SK-N-SH (cell line): ENCODE results near the gene PBX4. TPM values are rescaled to one million over a fixed set of nuclear protein-coding genes. Genes with fewer than 3 reads are reported as not detected.

Source experiments
- CTCF ChIA-PET: fragments of 300-600, 350-600 bp; formaldehyde crosslinking; extraction: SDS; loops from one replicate; lab custom pipeline; 2021; lab: Yijun Ruan, JAX
- POLR2A ChIA-PET: fragments of 350-600 bp; sonication (Branson Sonifier 250); formaldehyde crosslinking; extraction: SDS; loops from one replicate; lab custom pipeline; 2020; ENCODE audit warnings: antibody characterized with exemption, inconsistent platforms; lab: Yijun Ruan, JAX
- DNase-seq: peaks from one replicate; pipeline ENCODE4 v3.0.0; 2012
- H2AFZ ChIP-seq: fragments of 200-600 bp; sonication (generic); 2 replicates; pipeline ENCODE4 v1.8.1; 2016; ENCODE audit warnings: antibody characterized with exemption, mild to moderate bottlenecking, low read depth
- H3F3A ChIP-seq: fragments of 200-600 bp; sonication (generic); replicated peaks from 2 replicates; pipeline ENCODE3; 2016; ENCODE audit warnings: antibody characterized with exemption, mild to moderate bottlenecking; ENCODE audit not compliant: insufficient read depth
- H3K27ac ChIP-seq, 2 experiments: fragments of 200-500 bp in 1 of 2; fragments of 200-600 bp in 1 of 2; sonication (Bioruptor generic) in 1 of 2; sonication (generic), shearing (Covaris generic) in 1 of 2; 2 replicates each; pipeline versions ENCODE4 v1.5.1 to v1.6.1; 2014 to 2016; ENCODE audit warnings: low read depth in 2 of 2, inconsistent platforms in 1 of 2, low read length in 1 of 2, mild to moderate bottlenecking in 1 of 2, mixed read lengths in 1 of 2
- H3K27me3 ChIP-seq: fragments of 200-600 bp; sonication (generic), shearing (Covaris generic); 2 replicates; pipeline ENCODE4 v1.6.1; 2016; ENCODE audit warnings: mixed run types; ENCODE audit not compliant: insufficient read depth
- H3K36me3 ChIP-seq, 2 experiments: fragments of 200-500 bp in 1 of 2; fragments of 200-600 bp in 1 of 2; sonication (Bioruptor generic) in 1 of 2; sonication (generic) in 1 of 2; replicated peaks in 1 of 2; 2 replicates each; pipeline versions ENCODE3 to v1.5.1; 2014 to 2016; ENCODE audit warnings: low read length in 1 of 2, mild to moderate bottlenecking in 1 of 2; ENCODE audit not compliant: insufficient read depth in 2 of 2, control insufficient read depth in 1 of 2
- H3K4me1 ChIP-seq, 2 experiments: fragments of 200-500 bp in 1 of 2; fragments of 200-600 bp in 1 of 2; sonication (Bioruptor generic) in 1 of 2; sonication (generic), shearing (Covaris generic) in 1 of 2; 2 replicates each; pipeline versions ENCODE4 v1.5.1 to v1.6.1; 2014 to 2016; ENCODE audit warnings: low read depth in 1 of 2, low read length in 1 of 2, mixed run types in 1 of 2; ENCODE audit not compliant: insufficient read depth in 2 of 2, control insufficient read depth in 1 of 2
- H3K4me2 ChIP-seq: fragments of 200-600 bp; sonication (generic), shearing (Covaris generic); 2 replicates; pipeline ENCODE4 v1.6.1; 2017; ENCODE audit warnings: mixed run types
- H3K4me3 ChIP-seq, 2 experiments: fragments of 200-500 bp in 1 of 2; fragments of 200-600 bp in 1 of 2; sonication (Bioruptor generic) in 1 of 2; sonication (generic), shearing (Covaris generic) in 1 of 2; 2 replicates each; pipeline versions ENCODE4 v1.5.1 to v1.8.1; 2014 to 2016; ENCODE audit warnings: low read depth in 2 of 2, inconsistent platforms in 1 of 2, low read length in 1 of 2, mild to moderate bottlenecking in 1 of 2, mixed read lengths in 1 of 2, moderate library complexity in 1 of 2
- H3K79me2 ChIP-seq: fragments of 200-600 bp; sonication (generic); 2 replicates; pipeline ENCODE4 v1.8.1; 2017; ENCODE audit warnings: mild to moderate bottlenecking; ENCODE audit not compliant: insufficient read depth
- H3K9ac ChIP-seq: fragments of 200-600 bp; sonication (generic); 2 replicates; pipeline ENCODE4 v1.6.1; 2017; ENCODE audit warnings: mixed run types
- H3K9me2 ChIP-seq: fragments of 200-600 bp; sonication (generic); 2 replicates; pipeline ENCODE4 v1.6.1; 2017; ENCODE audit warnings: mixed run types
- H3K9me3 ChIP-seq: fragments of 200-600 bp; sonication (generic); 2 replicates; pipeline ENCODE4 v1.6.1; 2017; ENCODE audit warnings: mixed run types, mild to moderate bottlenecking, moderate library complexity
- H4K20me1 ChIP-seq: fragments of 200-600 bp; sonication (generic); 2 replicates; pipeline ENCODE4 v1.6.1; 2017; ENCODE audit warnings: mild to moderate bottlenecking, mixed run types; ENCODE audit not compliant: insufficient read depth
- EP300 ChIP-seq, 2 experiments: IDR thresholded peaks; 2 replicates each; pipeline versions ENCODE4 v1.4.0 to v1.6.1; 2012; ENCODE audit warnings: borderline replicate concordance in 1 of 2, low read depth in 1 of 2, low read length in 1 of 2
- FOXJ3 ChIP-seq: sonication (generic); formaldehyde crosslinking; IDR thresholded peaks from 2 replicates; pipeline ENCODE4 v1.5.1; 2020; ENCODE audit warnings: mild to moderate bottlenecking, missing genetic modification reagents
- JUND ChIP-seq: IDR thresholded peaks from 2 replicates; pipeline ENCODE4 v1.4.0; 2012
- MAX ChIP-seq: IDR thresholded peaks from 2 replicates; pipeline ENCODE4 v1.4.0; 2012; ENCODE audit warnings: low read depth
- MEF2A ChIP-seq: IDR thresholded peaks from 2 replicates; pipeline ENCODE4 v1.4.0; 2012; ENCODE audit warnings: low read depth, borderline replicate concordance
- RCOR1 ChIP-seq: fragments of 150-350 bp; IDR thresholded peaks from 2 replicates; pipeline ENCODE4 v1.6.1; 2017; ENCODE audit warnings: antibody characterized with exemption, low read length
- SIN3A ChIP-seq: IDR thresholded peaks from 2 replicates; pipeline ENCODE4 v1.6.1; 2012; ENCODE audit warnings: low read depth, mild to moderate bottlenecking, low read length, moderate library complexity, borderline replicate concordance
- USF2 ChIP-seq: fragments of 150-350 bp; IDR thresholded peaks from 2 replicates; pipeline ENCODE4 v1.6.1; 2017; ENCODE audit warnings: antibody characterized with exemption, low read length, low read depth, borderline replicate concordance
- WGBS: methylation state at CpG from one replicate; pipeline ENCODE4 v1.1.6; 2017; ENCODE audit warnings: low lambda C conversion rate; 5-methylcytosine and 5-hydroxymethylcytosine counted together
- polyA plus RNA-seq, 3 experiments: library from polyadenylated mRNA; depleted of rRNA; stranded (reverse); fragments of >200 nt; gene quantifications; 2 replicates each; pipeline ENCODE4 v1.2.3, GENCODE V29; 2012
- TF ChIP-seq, protein P1 (sequence below): IDR thresholded peaks from 2 replicates; pipeline ENCODE4 v1.4.0; 2012; ENCODE audit warnings: low read depth, borderline replicate concordance
- TF ChIP-seq, protein P2 (sequence below): IDR thresholded peaks from 2 replicates; pipeline ENCODE4 v1.6.1; 2012; ENCODE audit warnings: mild to moderate bottlenecking, low read depth, low read length, moderate library complexity

Gene PBX4
- polyA plus RNA-seq, 1 of the 3 experiments (the other 2 are of a cell fraction): 6.4 TPM

DNA sequence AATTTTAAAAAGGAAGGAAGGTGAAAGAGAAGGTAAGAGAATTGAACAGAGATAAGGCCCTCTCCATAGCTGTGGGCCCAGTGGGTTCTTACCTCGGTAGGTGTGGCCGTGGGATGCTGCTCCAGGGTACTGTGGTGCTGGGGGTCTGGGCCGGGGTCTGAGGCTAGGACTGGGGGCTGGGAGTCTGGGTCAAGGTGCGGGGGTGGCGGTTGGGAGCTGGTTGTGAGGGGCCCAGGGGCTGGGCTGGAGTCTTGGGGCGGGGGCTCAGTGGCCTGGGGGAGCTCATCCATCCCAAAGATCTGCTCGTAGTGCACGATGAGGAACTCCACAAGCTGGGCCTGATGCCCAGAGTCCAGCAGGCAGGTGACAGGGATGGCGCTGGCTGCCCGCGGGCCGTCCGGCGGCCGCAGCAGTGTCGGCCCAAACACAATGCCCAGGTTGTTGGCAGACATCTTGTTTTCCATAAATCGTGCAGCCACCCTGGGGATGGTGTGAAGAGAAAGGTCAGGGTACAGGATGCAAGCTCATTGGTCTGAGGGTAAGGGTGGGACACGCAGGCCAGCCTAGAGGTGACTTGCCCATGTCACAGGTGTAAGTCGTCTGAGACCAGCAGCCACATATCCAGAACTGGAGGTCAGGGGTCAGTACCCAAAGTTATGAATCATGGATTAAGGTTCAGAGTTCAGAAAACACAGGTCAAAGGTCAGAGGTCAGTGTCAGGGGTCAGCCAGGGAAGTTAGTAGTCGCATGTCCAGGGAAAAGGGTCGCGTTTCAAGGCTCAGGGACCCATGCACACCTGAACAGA lies 15.4 kb upstream of the PBX4 start:
- no peak overlapping the region for H3K9ac ChIP-seq
- no peaks in the 10 kb centered on the region for H3F3A ChIP-seq
- POLR2A ChIA-PET: no interaction called here
- H4K20me1 ChIP-seq: no peaks in the 10 kb centered on the region
- no peak overlapping the region for H3K4me3 ChIP-seq
- no peaks in the 10 kb centered on the region; a peak in 1 of 4 replicates for H3K4me1 ChIP-seq
- H3K79me2 ChIP-seq: no peaks in the 10 kb centered on the region
- DNase-seq: no peak
- no peak for TF ChIP-seq USF2
- TF ChIP-seq MEF2A: no peak
- no peak for TF ChIP-seq RCOR1
- TF ChIP-seq SIN3A: no peak
- TF ChIP-seq, protein P1, sequence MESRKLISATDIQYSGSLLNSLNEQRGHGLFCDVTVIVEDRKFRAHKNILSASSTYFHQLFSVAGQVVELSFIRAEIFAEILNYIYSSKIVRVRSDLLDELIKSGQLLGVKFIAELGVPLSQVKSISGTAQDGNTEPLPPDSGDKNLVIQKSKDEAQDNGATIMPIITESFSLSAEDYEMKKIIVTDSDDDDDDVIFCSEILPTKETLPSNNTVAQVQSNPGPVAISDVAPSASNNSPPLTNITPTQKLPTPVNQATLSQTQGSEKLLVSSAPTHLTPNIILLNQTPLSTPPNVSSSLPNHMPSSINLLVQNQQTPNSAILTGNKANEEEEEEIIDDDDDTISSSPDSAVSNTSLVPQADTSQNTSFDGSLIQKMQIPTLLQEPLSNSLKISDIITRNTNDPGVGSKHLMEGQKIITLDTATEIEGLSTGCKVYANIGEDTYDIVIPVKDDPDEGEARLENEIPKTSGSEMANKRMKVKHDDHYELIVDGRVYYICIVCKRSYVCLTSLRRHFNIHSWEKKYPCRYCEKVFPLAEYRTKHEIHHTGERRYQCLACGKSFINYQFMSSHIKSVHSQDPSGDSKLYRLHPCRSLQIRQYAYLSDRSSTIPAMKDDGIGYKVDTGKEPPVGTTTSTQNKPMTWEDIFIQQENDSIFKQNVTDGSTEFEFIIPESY: no peak
- no peak for TF ChIP-seq FOXJ3
- TF ChIP-seq JUND: no peak
- TF ChIP-seq MAX: no peak
- TF ChIP-seq, protein P2, sequence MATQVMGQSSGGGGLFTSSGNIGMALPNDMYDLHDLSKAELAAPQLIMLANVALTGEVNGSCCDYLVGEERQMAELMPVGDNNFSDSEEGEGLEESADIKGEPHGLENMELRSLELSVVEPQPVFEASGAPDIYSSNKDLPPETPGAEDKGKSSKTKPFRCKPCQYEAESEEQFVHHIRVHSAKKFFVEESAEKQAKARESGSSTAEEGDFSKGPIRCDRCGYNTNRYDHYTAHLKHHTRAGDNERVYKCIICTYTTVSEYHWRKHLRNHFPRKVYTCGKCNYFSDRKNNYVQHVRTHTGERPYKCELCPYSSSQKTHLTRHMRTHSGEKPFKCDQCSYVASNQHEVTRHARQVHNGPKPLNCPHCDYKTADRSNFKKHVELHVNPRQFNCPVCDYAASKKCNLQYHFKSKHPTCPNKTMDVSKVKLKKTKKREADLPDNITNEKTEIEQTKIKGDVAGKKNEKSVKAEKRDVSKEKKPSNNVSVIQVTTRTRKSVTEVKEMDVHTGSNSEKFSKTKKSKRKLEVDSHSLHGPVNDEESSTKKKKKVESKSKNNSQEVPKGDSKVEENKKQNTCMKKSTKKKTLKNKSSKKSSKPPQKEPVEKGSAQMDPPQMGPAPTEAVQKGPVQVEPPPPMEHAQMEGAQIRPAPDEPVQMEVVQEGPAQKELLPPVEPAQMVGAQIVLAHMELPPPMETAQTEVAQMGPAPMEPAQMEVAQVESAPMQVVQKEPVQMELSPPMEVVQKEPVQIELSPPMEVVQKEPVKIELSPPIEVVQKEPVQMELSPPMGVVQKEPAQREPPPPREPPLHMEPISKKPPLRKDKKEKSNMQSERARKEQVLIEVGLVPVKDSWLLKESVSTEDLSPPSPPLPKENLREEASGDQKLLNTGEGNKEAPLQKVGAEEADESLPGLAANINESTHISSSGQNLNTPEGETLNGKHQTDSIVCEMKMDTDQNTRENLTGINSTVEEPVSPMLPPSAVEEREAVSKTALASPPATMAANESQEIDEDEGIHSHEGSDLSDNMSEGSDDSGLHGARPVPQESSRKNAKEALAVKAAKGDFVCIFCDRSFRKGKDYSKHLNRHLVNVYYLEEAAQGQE: no peak
- TF ChIP-seq EP300 (IDR thresholded peaks at IDR 0.05; ENCODE audit: borderline replicate concordance in 1 of 2, low read depth in 1 of 2, low read length in 1 of 2): no peak
- H3K36me3 ChIP-seq: peaks cover 7 to 17% of the 10 kb centered on the region in 2 experiments
- no peaks in the 10 kb centered on the region for H3K27me3 ChIP-seq
- WGBS: 91% methylated on average over 11 of the region's 22 CpGs
- no peak overlapping the region for H3K4me2 ChIP-seq
- no peaks in the 10 kb centered on the region for H3K9me3 ChIP-seq
- H3K9me2 ChIP-seq: no peaks in the 10 kb centered on the region
- no peak overlapping the region for H3K27ac ChIP-seq
- CTCF ChIA-PET: interaction anchor here (1.8 to 13.3 kb wide), 3 partner anchors 10 to 103 kb away, joined by 4 to 175 read pairs (median 18); partner anchors contain the start of genes GMIP and YJEFN3
- no peak overlapping the region for H2AFZ ChIP-seq
